GM23338 (cell line): ENCODE results near the gene MIER2. TPM values are rescaled to one million over a fixed set of nuclear protein-coding genes. Genes with fewer than 3 reads are reported as not detected.

ENCODE experiments used
- ATAC-seq: fragments of 200-7000 bp; cut with Tn5 transposase; 3 replicates; pipeline ENCODE4 v1.9.1; 2020
- DNase-seq: peaks from one replicate; pipeline ENCODE4 v3.0.0-alpha.2; 2015; ENCODE audit warnings: low spot score
- H2AFZ ChIP-seq: fragments of 200-600 bp; sonication (generic); 2 replicates; pipeline ENCODE4 v1.8.0; 2016; ENCODE audit warnings: antibody characterized with exemption, mild to moderate bottlenecking, moderate library complexity
- H3F3A ChIP-seq: fragments of 200-600 bp; sonication (generic); replicated peaks from 2 replicates; pipeline ENCODE4 v1.8.0; 2017; ENCODE audit warnings: antibody characterized with exemption, mixed run types, low read depth
- H3K27ac ChIP-seq: fragments of 200-600 bp; sonication (generic); 2 replicates; pipeline ENCODE4 v1.6.1; 2016; ENCODE audit warnings: low read depth
- H3K27me3 ChIP-seq: fragments of 200-600 bp; sonication (generic); 2 replicates; pipeline ENCODE4 v1.8.0; 2016; ENCODE audit warnings: mild to moderate bottlenecking, mixed run types, moderate library complexity; ENCODE audit not compliant: insufficient read depth
- H3K36me3 ChIP-seq: fragments of 200-600 bp; sonication (generic); 2 replicates; pipeline ENCODE4 v1.8.0; 2016; ENCODE audit warnings: mild to moderate bottlenecking; ENCODE audit not compliant: insufficient read depth
- H3K4me1 ChIP-seq: fragments of 200-600 bp; sonication (generic); 2 replicates; pipeline ENCODE4 v1.8.0; 2016; ENCODE audit warnings: mild to moderate bottlenecking, moderate library complexity; ENCODE audit not compliant: insufficient read depth
- H3K4me2 ChIP-seq: fragments of 200-600 bp; sonication (generic); 2 replicates; pipeline ENCODE4 v1.7.1; 2017; ENCODE audit warnings: mixed run types
- H3K4me3 ChIP-seq: fragments of 200-600 bp; sonication (generic); 2 replicates; pipeline ENCODE4 v1.6.1; 2016; ENCODE audit warnings: mixed run types
- H3K79me2 ChIP-seq: fragments of 200-600 bp; sonication (generic); replicated peaks from 2 replicates; pipeline ENCODE4 v1.8.0; 2017; ENCODE audit warnings: mild to moderate bottlenecking; ENCODE audit not compliant: insufficient read depth
- H3K9me2 ChIP-seq: fragments of 200-600 bp; sonication (generic); 2 replicates; pipeline ENCODE4 v1.8.0; 2017; ENCODE audit not compliant: insufficient read depth
- H4K20me1 ChIP-seq: fragments of 200-600 bp; sonication (generic); replicated peaks from 2 replicates; pipeline ENCODE4 v1.8.0; 2017; ENCODE audit warnings: mild to moderate bottlenecking; ENCODE audit not compliant: insufficient read depth
- H3K27ac Mint-ChIP-seq: 2 replicates; pipeline ENCODE4 v1.8.0; 2020; ENCODE audit warnings: inconsistent platforms, mild to moderate bottlenecking, moderate library complexity, mixed read lengths
- H3K27me3 Mint-ChIP-seq: 3 replicates; pipeline ENCODE4 v1.8.0; 2022; ENCODE audit warnings: low read depth, mild to moderate bottlenecking, moderate library complexity, mixed read lengths, inconsistent platforms; ENCODE audit not compliant: insufficient read depth, poor library complexity
- H3K36me3 Mint-ChIP-seq: 3 replicates; pipeline ENCODE4 v1.8.0; 2021; ENCODE audit warnings: low read depth, mild to moderate bottlenecking, inconsistent platforms, moderate library complexity, mixed read lengths
- H3K4me1 Mint-ChIP-seq: 3 replicates; pipeline ENCODE4 v1.8.0; 2020; ENCODE audit warnings: mild to moderate bottlenecking, inconsistent platforms, mixed read lengths
- H3K4me3 Mint-ChIP-seq: 3 replicates; pipeline ENCODE4 v1.8.0; 2021; ENCODE audit warnings: moderate library complexity, mild to moderate bottlenecking, inconsistent platforms, mixed read lengths
- H3K9me3 Mint-ChIP-seq: 3 replicates; pipeline ENCODE4 v1.8.0; 2020; ENCODE audit warnings: moderate library complexity, mild to moderate bottlenecking, inconsistent platforms, mixed read lengths
- CREB1 ChIP-seq: fragments of 250-450 bp; sonication (Bioruptor Pico); IDR thresholded peaks from 2 replicates; pipeline ENCODE4 v1.5.0; 2020; ENCODE audit warnings: low read depth, mild to moderate bottlenecking, moderate library complexity
- CTCF ChIP-seq, 2 experiments: fragments of 200-600 bp in 1 of 2; sonication (generic) in 1 of 2; conservative IDR thresholded peaks; 2 replicates each; pipeline versions ENCODE4 v1.5.1 to v1.6.1; 2016 to 2017; ENCODE audit warnings: antibody characterized with exemption in 2 of 2, low read depth in 2 of 2, mild to moderate bottlenecking in 2 of 2, moderate library complexity in 1 of 2
- ETS1 ChIP-seq: IDR thresholded peaks from 2 replicates; pipeline ENCODE4 v1.6.1; 2016; ENCODE audit warnings: antibody characterized with exemption
- EZH2 ChIP-seq: fragments of 200-600 bp; sonication (generic); IDR thresholded peaks from one replicate; pipeline ENCODE4 v1.8.0; 2017; ENCODE audit warnings: antibody characterized with exemption, mild to moderate bottlenecking, low read depth; ENCODE audit not compliant: unreplicated experiment
- EZH2phosphoT487 ChIP-seq: fragments of 200-600 bp; sonication (generic); IDR thresholded peaks from one replicate; pipeline ENCODE4 v1.8.1; 2018; ENCODE audit warnings: antibody characterized with exemption; ENCODE audit not compliant: unreplicated experiment
- JUNB ChIP-seq: IDR thresholded peaks from one replicate; pipeline ENCODE4 v1.6.1; 2016; ENCODE audit warnings: antibody characterized with exemption; ENCODE audit not compliant: unreplicated experiment
- NANOG ChIP-seq: IDR thresholded peaks from 2 replicates; pipeline ENCODE4 v1.6.1; 2016; ENCODE audit warnings: antibody characterized with exemption, borderline replicate concordance
- POLR2AphosphoS5 ChIP-seq: IDR thresholded peaks from 2 replicates; pipeline ENCODE4 v1.6.1; 2016; ENCODE audit warnings: antibody characterized with exemption, low read depth
- REST ChIP-seq: IDR thresholded peaks from one replicate; pipeline ENCODE4 v1.6.1; 2018; ENCODE audit warnings: antibody characterized with exemption; ENCODE audit not compliant: unreplicated experiment
- ZNF114 ChIP-seq: fragments of 250-450 bp; sonication (Bioruptor Pico); IDR thresholded peaks from 2 replicates; pipeline ENCODE4 v1.5.0; 2020; ENCODE audit warnings: mild to moderate bottlenecking, moderate library complexity
- ZNF331 ChIP-seq: fragments of 250-450 bp; sonication (Bioruptor Pico); IDR thresholded peaks from 2 replicates; pipeline ENCODE4 v1.5.0; 2020; ENCODE audit warnings: low read depth, mild to moderate bottlenecking, moderate library complexity
- ZNF462 ChIP-seq: fragments of 250-450 bp; sonication (Bioruptor Pico); IDR thresholded peaks from 2 replicates; pipeline ENCODE4 v1.5.0; 2020; ENCODE audit warnings: mild to moderate bottlenecking, moderate library complexity
- polyA plus RNA-seq: library from polyadenylated mRNA; unstranded; fragments of >200 nt; fragmentation: Nextera tagmentation; extraction: Ambion mirVana; gene quantifications from 2 replicates; pipeline ENCODE4 v1.2.1, GENCODE V29; 2016
- total RNA-seq: library from RNA; depleted of rRNA; stranded (reverse); fragments of >200 nt; shearing (Covaris generic); gene quantifications from 2 replicates; pipeline ENCODE4 v1.2.3, GENCODE V29; 2014

The MIER2 gene
- total and polyA plus RNA-seq, 2 experiments from 2014 or later = 30.2 to 37.9 TPM

GRCh38 chr19:281156-281853 is 63.3 kb downstream of the MIER2 start:
- no peaks in the 10 kb centered on the region; the same call in 1 of the 2 replicates for H3K36me3 ChIP-seq
- no peaks in the 10 kb centered on the region for H3K79me2 ChIP-seq
- H3K27me3 Mint-ChIP-seq = peaks cover 14% of the 10 kb centered on the region
- DNase-seq = no peak
- H3K9me3 Mint-ChIP-seq = no peaks in the 10 kb centered on the region; the same call in 2 of the 3 replicates
- no peak overlapping the region; the same call in 1 of the 2 replicates for H3K27ac Mint-ChIP-seq
- H3K27ac ChIP-seq = no peak overlapping the region
- no peak overlapping the region for H2AFZ ChIP-seq
- no peak overlapping the region for H3K4me3 ChIP-seq
- ATAC-seq = no peak
- peaks cover 6% of the 10 kb centered on the region for H3K4me1 ChIP-seq
- H4K20me1 ChIP-seq = no peaks in the 10 kb centered on the region
- H3F3A ChIP-seq = no peaks in the 10 kb centered on the region
- H3K36me3 Mint-ChIP-seq = peaks cover 52% of the 10 kb centered on the region
- no peak overlapping the region for H3K4me3 Mint-ChIP-seq
- no peaks in the 10 kb centered on the region for H3K27me3 ChIP-seq
- no peaks in the 10 kb centered on the region for H3K9me2 ChIP-seq
- TF ChIP-seq JUNB = no peak
- TF ChIP-seq ETS1 = no peak
- TF ChIP-seq REST = no peak
- TF ChIP-seq CTCF (conservative IDR thresholded peaks at IDR 0.05; ENCODE audit: low read depth in 2 of 2) = no peak
- no peak for TF ChIP-seq ZNF331
- TF ChIP-seq NANOG = no peak
- no peak for TF ChIP-seq CREB1 (CRISPR knock-in tag)
- no peak for TF ChIP-seq ZNF462
- TF ChIP-seq EZH2 = no peak
- no peak for TF ChIP-seq EZH2phosphoT487
- no peak for TF ChIP-seq POLR2AphosphoS5
- no peak for TF ChIP-seq ZNF114
- no peak overlapping the region for H3K4me2 ChIP-seq
- H3K4me1 Mint-ChIP-seq = peaks cover 33% of the 10 kb centered on the region
